Endothelial cell of hepatic sinusoid (primary cell): Measurements from ENCODE around the gene CHPF.

Source experiments
- in situ Hi-C: cut with HindIII; loops from 2 replicates; pipeline ENCODE4 v1.10.0; 2017; ENCODE audit warnings: low sequenced_read_pairs

The CHPF gene

GRCh38 chr2:219500135-219500534 is 43.5 kb downstream of the CHPF start:
- in situ Hi-C loops = loop anchor here (5.0 kb wide), 1 partner anchor 42 kb away; the partner anchor contains the start of genes CHPF and TMEM198

- in situ Hi-C loops = no loop called here
These were observed 44.1 kb downstream of the CHPF start for GRCh38 chr2:219499555-219499954.

GRCh38 chr2:219499058-219499307 is 44.6 kb downstream of the CHPF start:
- in situ Hi-C loops = no loop called here

GRCh38 chr2:219498280-219499057 is 45.1 kb downstream of the CHPF start, which contains the start of gene GMPPA:
Gene GMPPA, plus strand, starts transcription at chr2:219498891. Its CDS starts 1,085 bp downstream, at chr2:219499976.
- in situ Hi-C loops = no loop called here

GRCh38 chr2:219497495-219498279 is 45.9 kb downstream of the CHPF start:
- in situ Hi-C loops = no loop called here

- in situ Hi-C loops = no loop called here
These were observed 46.6 kb downstream of the CHPF start for GRCh38 chr2:219496825-219497494.

GRCh38 chr2:219496247-219496824 is 47.3 kb downstream of the CHPF start:
- in situ Hi-C loops = no loop called here

GRCh38 chr2:219495531-219496122 is 48.0 kb downstream of the CHPF start:
- in situ Hi-C loops = no loop called here

GRCh38 chr2:219494952-219495530 is 48.6 kb downstream of the CHPF start:
- in situ Hi-C loops = no loop called here

- in situ Hi-C loops = no loop called here
These were observed 50.5 kb downstream of the CHPF start for GRCh38 chr2:219493086-219493485.

- in situ Hi-C loops = no loop called here
These were observed 51.0 kb downstream of the CHPF start for GRCh38 chr2:219492575-219492974.

GRCh38 chr2:219491278-219491963 is 52.2 kb downstream of the CHPF start:
- in situ Hi-C loops = no loop called here

- in situ Hi-C loops = no loop called here
These were observed 52.9 kb downstream of the CHPF start for GRCh38 chr2:219490600-219491130.

GRCh38 chr2:219490186-219490585 is 53.4 kb downstream of the CHPF start:
- in situ Hi-C loops = no loop called here

GRCh38 chr2:219489315-219489714 is 54.3 kb downstream of the CHPF start:
- in situ Hi-C loops = no loop called here
